ENCODE data around the gene C1orf116. TPM values are rescaled to one million over a fixed set of nuclear protein-coding genes. Genes with fewer than 3 reads are reported as not detected.

The C1orf116 gene
- total RNA-seq, 1 donor from 2014 or later = 31.9 TPM

- H3K36me3 Mint-ChIP-seq (ENCODE audit: insufficient read depth) = no peaks in the 10 kb centered on the region
- peak overlapping the region; percentile 67 for H3K27ac Mint-ChIP-seq
- no peak for DNase-seq (ENCODE audit: low spot score, unreplicated experiment)
- peaks cover 4% of the 10 kb centered on the region for H3K9me3 Mint-ChIP-seq (ENCODE audit: low read depth)
- TF ChIP-seq CTCF (IDR thresholded peaks at IDR 0.05; ENCODE audit: unreplicated experiment) = no peak
- no peak overlapping the region for H3K4me3 Mint-ChIP-seq (ENCODE audit: low read depth)
- H3K4me1 Mint-ChIP-seq (ENCODE audit: low read depth) = peaks cover 20% of the 10 kb centered on the region
- H3K27me3 Mint-ChIP-seq = peaks cover 51% of the 10 kb centered on the region
These were observed 25.1 kb downstream of the C1orf116 start for GRCh38 chr1:207007352-207008033.

GRCh38 chr1:207006914-207007313 lies 25.6 kb downstream of the C1orf116 start:
- H3K36me3 Mint-ChIP-seq (ENCODE audit: insufficient read depth) = no peaks in the 10 kb centered on the region
- peak overlapping the region; percentile 54 for H3K27ac Mint-ChIP-seq
- H3K27me3 Mint-ChIP-seq = peaks cover 50% of the 10 kb centered on the region
- H3K9me3 Mint-ChIP-seq (ENCODE audit: low read depth) = peaks cover 4% of the 10 kb centered on the region
- no peak for TF ChIP-seq CTCF (IDR thresholded peaks at IDR 0.05; ENCODE audit: unreplicated experiment)
- no peak overlapping the region for H3K4me3 Mint-ChIP-seq (ENCODE audit: low read depth)
- peaks cover 20% of the 10 kb centered on the region for H3K4me1 Mint-ChIP-seq (ENCODE audit: low read depth)
- DNase-seq (ENCODE audit: low spot score, unreplicated experiment) = no peak

GRCh38 chr1:207006083-207006482 lies 26.5 kb downstream of the C1orf116 start:
- H3K27ac Mint-ChIP-seq = no peak overlapping the region
- peaks cover 54% of the 10 kb centered on the region for H3K27me3 Mint-ChIP-seq

GRCh38 chr1:207004931-207005830 lies 27.4 kb downstream of the C1orf116 start:
- Mint-ChIP-seq H3K36me3 (ENCODE audit: insufficient read depth) (no peaks in the 10 kb centered on the region), H3K4me1 (ENCODE audit: low read depth) (peaks cover 20% of the 10 kb centered on the region), H3K9me3 (ENCODE audit: low read depth) (peaks cover 4% of the 10 kb centered on the region), H3K4me3 (ENCODE audit: low read depth) (no peak overlapping the region), H3K27ac (no peak overlapping the region), H3K27me3 (peaks cover 57% of the 10 kb centered on the region)
- DNase-seq (ENCODE audit: low spot score, unreplicated experiment) = no peak
- peak; percentile 74 for TF ChIP-seq CTCF (IDR thresholded peaks at IDR 0.05; ENCODE audit: unreplicated experiment)

More at GRCh38 chr1:207006083-207006482, 26.5 kb downstream of the C1orf116 start:
- peaks cover 20% of the 10 kb centered on the region for H3K4me1 Mint-ChIP-seq (ENCODE audit: low read depth)
- TF ChIP-seq CTCF (IDR thresholded peaks at IDR 0.05; ENCODE audit: unreplicated experiment) = no peak
- peaks cover 4% of the 10 kb centered on the region for H3K9me3 Mint-ChIP-seq (ENCODE audit: low read depth)
- H3K4me3 Mint-ChIP-seq (ENCODE audit: low read depth) = no peak overlapping the region
- no peaks in the 10 kb centered on the region for H3K36me3 Mint-ChIP-seq (ENCODE audit: insufficient read depth)
- DNase-seq (ENCODE audit: low spot score, unreplicated experiment) = no peak

GRCh38 chr1:207003210-207003609 lies 29.3 kb downstream of the C1orf116 start:
- H3K36me3 Mint-ChIP-seq (ENCODE audit: insufficient read depth) = no peaks in the 10 kb centered on the region
- peaks cover 4% of the 10 kb centered on the region for H3K9me3 Mint-ChIP-seq (ENCODE audit: low read depth)
- peaks cover 13% of the 10 kb centered on the region for H3K4me1 Mint-ChIP-seq (ENCODE audit: low read depth)
- peaks cover 62% of the 10 kb centered on the region for H3K27me3 Mint-ChIP-seq
- no peak for TF ChIP-seq CTCF (IDR thresholded peaks at IDR 0.05; ENCODE audit: unreplicated experiment)
- no peak overlapping the region for H3K4me3 Mint-ChIP-seq (ENCODE audit: low read depth)
- H3K27ac Mint-ChIP-seq = no peak overlapping the region
- DNase-seq (ENCODE audit: low spot score, unreplicated experiment) = no peak

Measured in progenitor cell of endocrine pancreas (in vitro differentiated cells).